Esophagus squamous epithelium (tissue), 5 donors: ENCODE data around the gene PTPRG. TPM values are rescaled to one million over a fixed set of nuclear protein-coding genes. Genes with fewer than 3 reads are reported as not detected.
"Not testable (repeated sequence)": the region's sequence is repeated elsewhere in the genome, so short reads cannot be mapped to it uniquely, and the experiment has no call there.

ENCODE experiments used
- DNase-seq: peaks from one replicate; lab custom pipeline; 2025; lab: John Stamatoyannopoulos, UW
- H3K27ac ChIP-seq, 4 donors: fragments of 200-600 bp; sonication (generic); one replicate each; pipeline ENCODE4 v1.5.1; 2016 to 2019; ENCODE audit warnings: mild to moderate bottlenecking in 1 of 4
- H3K27me3 ChIP-seq, 4 donors: fragments of 200-600 bp; sonication (generic); 1 replicate in 3 of 4; 2 replicates in 1 of 4; pipeline versions ENCODE4 v1.5.1 to v1.6.0; 2017 to 2021; ENCODE audit warnings: antibody characterized with exemption in 1 of 4
- H3K36me3 ChIP-seq, 3 donors: fragments of 200-600 bp; sonication (generic); one replicate each; pipeline ENCODE4 v1.5.1; 2016 to 2019
- H3K4me1 ChIP-seq, 3 donors: fragments of 200-600 bp; sonication (generic); one replicate each; pipeline ENCODE4 v1.5.1; 2017 to 2019
- H3K4me3 ChIP-seq, 4 donors: fragments of 200-600 bp; sonication (generic); 1 replicate in 3 of 4; 2 replicates in 1 of 4; pipeline ENCODE4 v1.5.1; 2016 to 2019; ENCODE audit warnings: mild to moderate bottlenecking in 2 of 4, moderate library complexity in 1 of 4
- H3K9me3 ChIP-seq, 3 donors: fragments of 200-600 bp; sonication (generic); one replicate each; pipeline ENCODE4 v1.5.1; 2016 to 2019
- POLR2A ChIP-seq, 4 donors: fragments of 450-650 bp; IDR thresholded peaks; one replicate each; pipeline ENCODE4 v1.6.1; 2017; ENCODE audit warnings: antibody characterized with exemption in 4 of 4, mild to moderate bottlenecking in 4 of 4, moderate library complexity in 3 of 4
- WGBS, 2 donors: methylation state at CpG; one replicate each; pipeline ENCODE4 v1.1.5; 2018; 5-methylcytosine and 5-hydroxymethylcytosine counted together
- intact Hi-C: fragments of 100-400 bp; cut with DNase I; formaldehyde crosslinking; loops from one replicate; pipeline ENCODE4 v1.15.0; 2022
- total RNA-seq, 4 donors: library from RNA; depleted of rRNA; stranded (reverse); fragments of >200 nt; gene quantifications; one replicate each; pipeline ENCODE4 v1.1.0, GENCODE V29; 2016
- TF ChIP-seq, protein P1 (sequence below), 6 experiments: fragments of 450-650 bp in 4 of 6; fragments of 200-600 bp in 2 of 6; sonication (generic) in 2 of 6; IDR thresholded peaks; one replicate each; pipeline ENCODE4 v1.5.1; 2016 to 2019; ENCODE audit warnings: antibody characterized with exemption in 6 of 6, mild to moderate bottlenecking in 4 of 6, moderate library complexity in 4 of 6
- donor health status: DM: yes; HTN: yes; CAD: no.

Gene PTPRG
- total RNA-seq, 4 donors from 2014 or later = 3.7 to 42.2 (median 15.2) TPM

DNA sequence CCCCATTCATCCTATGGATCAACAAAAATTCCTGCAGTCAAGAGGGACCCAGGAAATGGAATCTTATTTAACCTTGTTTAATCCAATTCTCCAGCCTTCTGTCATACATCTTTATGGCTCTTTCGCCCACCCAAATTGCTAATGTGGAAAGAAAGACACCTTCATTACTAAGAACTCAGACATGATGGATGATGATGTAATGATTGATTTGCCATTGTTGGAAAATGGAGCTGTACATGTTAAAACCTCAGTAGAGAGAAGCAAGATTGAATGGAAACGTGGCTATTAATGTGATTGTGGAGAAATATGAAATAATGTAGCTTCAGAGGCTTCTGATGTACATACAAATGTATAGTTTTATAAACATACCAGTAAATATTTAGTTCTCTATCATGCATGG, 15.7 kb upstream of the PTPRG start:
- H3K4me3 ChIP-seq = no peak overlapping the region

DNA sequence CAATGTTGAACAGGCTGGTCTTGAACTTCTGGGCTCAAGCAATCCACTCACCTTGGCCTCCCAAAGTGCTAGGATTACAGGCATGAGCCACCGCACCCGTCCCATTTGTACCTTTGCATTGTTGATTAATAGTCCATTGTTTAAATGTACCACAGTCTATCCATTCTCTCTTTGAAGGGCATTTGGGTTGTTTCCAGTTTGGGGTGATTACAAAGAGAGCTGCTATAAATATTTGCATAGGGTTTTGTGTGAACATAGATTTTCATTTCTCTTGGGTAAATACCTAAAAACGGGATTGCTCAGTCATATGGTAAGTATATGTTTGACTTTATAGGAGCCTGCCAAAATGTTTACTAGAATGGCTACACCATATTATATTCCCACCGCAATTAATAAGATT, 13.7 kb upstream of the PTPRG start:
- H3K9me3 ChIP-seq = no peaks in the 10 kb centered on the region
- H3K27me3 ChIP-seq = peaks cover 0 to 4% (median 0%) of the 10 kb centered on the region in 4 donors
- H3K4me1 ChIP-seq = peaks cover 0 to 9% (median 0%) of the 10 kb centered on the region in 3 donors
- 35 to 45% methylated on average over 4 of the region's 4 CpGs for WGBS, 2 donors
- DNase-seq = no peak
- intact Hi-C loops = no loop called here
- no peak overlapping the region for H3K27ac ChIP-seq
- TF ChIP-seq POLR2A (IDR thresholded peaks at IDR 0.05) = no peak
- TF ChIP-seq, protein P1, sequence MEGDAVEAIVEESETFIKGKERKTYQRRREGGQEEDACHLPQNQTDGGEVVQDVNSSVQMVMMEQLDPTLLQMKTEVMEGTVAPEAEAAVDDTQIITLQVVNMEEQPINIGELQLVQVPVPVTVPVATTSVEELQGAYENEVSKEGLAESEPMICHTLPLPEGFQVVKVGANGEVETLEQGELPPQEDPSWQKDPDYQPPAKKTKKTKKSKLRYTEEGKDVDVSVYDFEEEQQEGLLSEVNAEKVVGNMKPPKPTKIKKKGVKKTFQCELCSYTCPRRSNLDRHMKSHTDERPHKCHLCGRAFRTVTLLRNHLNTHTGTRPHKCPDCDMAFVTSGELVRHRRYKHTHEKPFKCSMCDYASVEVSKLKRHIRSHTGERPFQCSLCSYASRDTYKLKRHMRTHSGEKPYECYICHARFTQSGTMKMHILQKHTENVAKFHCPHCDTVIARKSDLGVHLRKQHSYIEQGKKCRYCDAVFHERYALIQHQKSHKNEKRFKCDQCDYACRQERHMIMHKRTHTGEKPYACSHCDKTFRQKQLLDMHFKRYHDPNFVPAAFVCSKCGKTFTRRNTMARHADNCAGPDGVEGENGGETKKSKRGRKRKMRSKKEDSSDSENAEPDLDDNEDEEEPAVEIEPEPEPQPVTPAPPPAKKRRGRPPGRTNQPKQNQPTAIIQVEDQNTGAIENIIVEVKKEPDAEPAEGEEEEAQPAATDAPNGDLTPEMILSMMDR (IDR thresholded peaks at IDR 0.05) = no peak
- H3K4me3 ChIP-seq = no peak overlapping the region
- H3K36me3 ChIP-seq = no peaks in the 10 kb centered on the region

More for the DNA sequence above, 15.7 kb upstream of the PTPRG start:
- WGBS, 2 donors = 59 to 83% methylated on average over 2 of the region's 2 CpGs
- peaks cover 0 to 3% (median 0%) of the 10 kb centered on the region in 4 donors for H3K27me3 ChIP-seq
- no peak overlapping the region for H3K27ac ChIP-seq
- TF ChIP-seq, protein P1 (IDR thresholded peaks at IDR 0.05) = no peak
- no peak for TF ChIP-seq POLR2A (IDR thresholded peaks at IDR 0.05)
- DNase-seq = no peak
- intact Hi-C loops = no loop called here
- no peaks in the 10 kb centered on the region for H3K36me3 ChIP-seq
- peaks cover 0 to 9% (median 0%) of the 10 kb centered on the region in 3 donors for H3K4me1 ChIP-seq
- H3K9me3 ChIP-seq = no peaks in the 10 kb centered on the region

DNA sequence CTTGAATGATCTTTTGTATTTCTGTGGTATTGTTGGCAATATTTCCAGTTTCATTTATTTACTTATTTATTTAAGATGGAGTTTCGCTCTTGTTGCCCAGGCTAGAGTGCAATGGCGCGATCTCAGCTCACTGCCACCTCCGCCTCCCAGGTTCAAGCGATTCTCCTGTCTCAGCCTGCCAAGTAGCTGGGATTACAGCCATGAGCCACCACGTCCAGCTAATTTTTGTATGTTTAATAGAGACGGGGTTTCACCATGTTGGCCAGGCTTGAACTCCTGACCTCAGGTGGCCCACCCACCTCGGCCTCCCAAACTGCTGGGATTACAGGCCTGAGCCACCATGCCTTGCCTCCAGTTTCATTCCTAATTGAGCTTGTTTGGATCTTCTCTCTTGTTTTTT, 8.7 kb upstream of the PTPRG start:
- DNase-seq, H3K4me1 ChIP-seq, intact Hi-C loops, H3K36me3 ChIP-seq, H3K27ac ChIP-seq, H3K4me3 ChIP-seq, H3K9me3 ChIP-seq: not testable (repeated sequence)
- H3K27me3 ChIP-seq = peaks cover 0 to 16% (median 0%) of the 10 kb centered on the region in 4 donors
- WGBS, 2 donors = 85 to 96% methylated on average over 8 of the region's 8 CpGs

DNA sequence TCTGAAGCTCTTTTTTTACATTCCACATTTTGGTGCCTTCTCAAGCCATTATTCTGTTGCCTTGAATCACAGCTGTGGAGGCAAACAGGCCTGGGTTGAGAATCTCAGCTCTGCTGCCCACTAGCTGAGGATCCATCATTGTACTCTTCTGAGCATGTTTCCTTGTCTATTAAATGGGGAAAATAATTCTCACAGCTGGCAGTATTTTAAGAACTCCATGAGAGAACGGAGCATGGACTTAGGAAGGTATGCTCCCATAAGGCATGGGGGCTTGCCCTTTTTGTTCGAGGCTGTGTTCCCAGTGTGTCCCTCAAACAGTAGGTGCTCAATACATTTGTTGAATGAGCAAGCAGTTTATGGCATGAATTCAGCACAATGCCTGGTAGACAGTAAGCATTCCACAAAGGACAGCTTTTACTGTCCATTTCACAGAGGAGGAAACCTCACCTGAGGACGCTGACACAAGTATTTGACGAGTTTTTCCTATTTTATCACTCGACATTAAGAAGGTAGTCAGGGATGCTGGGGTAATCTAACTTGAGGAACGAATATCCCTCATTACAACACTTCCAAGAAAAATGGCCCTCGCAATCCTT, 2.1 kb upstream of the PTPRG start:
- no peak for TF ChIP-seq POLR2A (IDR thresholded peaks at IDR 0.05)
- TF ChIP-seq, protein P1 (IDR thresholded peaks at IDR 0.05) = peak in 1 of 6 experiments; percentile 10
- Histone ChIP-seq H3K27ac (peak overlapping the region in 2 of 4 donors; percentile 26 to 95), H3K36me3 (no peaks in the 10 kb centered on the region), H3K4me1 (peaks cover 0 to 42% (median 12%) of the 10 kb centered on the region in 3 donors), H3K4me3 (peak overlapping the region in 1 of 4 donors; percentile 69), H3K9me3 (no peaks in the 10 kb centered on the region), H3K27me3 (peaks cover 0 to 74% (median 0%) of the 10 kb centered on the region in 4 donors)
- WGBS, 2 donors = 68 to 83% methylated on average over 7 of the region's 7 CpGs
- no peak for DNase-seq
- intact Hi-C loops = no loop called here

DNA sequence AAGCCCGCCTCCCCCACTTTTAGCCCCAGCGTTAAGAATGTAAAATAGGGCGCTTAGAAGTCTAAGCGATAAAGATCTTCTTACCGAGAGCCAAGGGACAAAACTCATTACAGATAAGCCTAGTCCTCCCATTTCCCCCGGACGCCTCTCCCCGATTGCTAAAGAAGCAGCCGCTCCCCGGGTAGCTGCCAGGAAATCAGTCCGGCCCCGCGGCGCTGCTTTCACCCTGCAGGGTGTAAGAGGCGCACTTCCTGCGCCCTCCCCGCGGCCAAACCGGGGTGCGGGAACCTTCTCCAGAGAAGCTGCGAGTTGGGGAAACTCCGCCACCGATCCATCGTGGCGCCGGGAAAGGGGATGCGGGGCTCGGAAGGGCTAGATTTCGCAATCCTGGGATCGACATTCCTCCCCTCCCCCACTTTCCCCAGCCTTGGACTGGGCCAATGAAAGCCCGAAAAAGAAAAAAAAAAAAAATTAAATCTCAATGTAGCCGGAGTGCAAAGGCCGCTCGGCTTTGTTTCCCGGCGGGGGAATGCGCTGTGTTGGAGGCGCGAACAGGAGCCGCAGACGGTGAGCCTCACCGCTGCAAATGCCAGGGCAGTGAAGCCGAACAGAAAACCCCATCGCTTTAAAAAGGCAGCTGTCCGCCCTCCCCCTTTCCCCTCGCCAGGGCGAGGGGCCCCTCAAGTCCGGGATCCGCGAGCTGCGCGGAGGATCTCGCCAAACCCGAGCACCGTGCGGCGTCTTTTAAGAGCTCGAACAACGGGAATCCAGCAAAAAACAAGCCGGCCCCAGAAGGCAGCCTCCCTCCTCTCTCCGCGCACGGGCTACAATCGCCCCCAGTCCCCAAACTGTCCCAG, 626 bp upstream of the PTPRG start:
- no peaks in the 10 kb centered on the region for H3K9me3 ChIP-seq
- H3K4me3 ChIP-seq = peak overlapping the region; percentile 68 to 81 (median 74)
- 0% methylated on average over 18 to 24 of the region's 64 CpGs for WGBS, 2 donors
- peak in 1 of 4 donors; percentile 12 for TF ChIP-seq POLR2A (IDR thresholded peaks at IDR 0.05)
- TF ChIP-seq, protein P1 (IDR thresholded peaks at IDR 0.05) = peak in 1 of 6 experiments; percentile 13
- no peak for DNase-seq
- no peaks in the 10 kb centered on the region for H3K36me3 ChIP-seq
- peak overlapping the region; percentile 82 to 95 (median 94) for H3K27ac ChIP-seq
- intact Hi-C loops = loop anchor here (10.0 kb wide), 2 partner anchors 294 to 624 kb away; no protein-coding TSS in a partner anchor
- peaks cover 4 to 55% (median 12%) of the 10 kb centered on the region in 3 donors for H3K4me1 ChIP-seq
- H3K27me3 ChIP-seq = peaks cover 0 to 82% (median 0%) of the 10 kb centered on the region in 4 donors
